Caco-2 (cell line): ENCODE results near the gene GOLGA6B. TPM values are rescaled to one million over a fixed set of nuclear protein-coding genes. Genes with fewer than 3 reads are reported as not detected.
"Not testable (repeated sequence)": the region's sequence is repeated elsewhere in the genome, so short reads cannot be mapped to it uniquely, and the experiment has no call there.

ENCODE experiments used
- BruUV-seq: library from RNA; stranded (reverse); fragments of 400-500 nt; replicated peaks from 2 replicates; lab custom pipeline; 2021; lab: Mats Ljungman, UMichigan
- CTCF ChIA-PET: fragments of 300-600 bp; sonication (Branson Sonifier 250); formaldehyde crosslinking; loops from one replicate; lab custom pipeline; 2022; ENCODE audit warnings: antibody characterized with exemption; lab: Charles Lee
- POLR2A ChIA-PET: fragments of 300-600 bp; sonication (Branson Sonifier 250); formaldehyde crosslinking; loops from one replicate; lab custom pipeline; 2022; ENCODE audit warnings: antibody characterized with exemption; lab: Charles Lee
- DNase-seq, 2 experiments: peaks; one replicate each; pipeline versions ENCODE4 v3.0.0 to v3.0.0-alpha.2; 2020 to 2022
- H3K27me3 ChIP-seq: replicated peaks from 2 replicates; pipeline ENCODE4 v1.6.0; 2011; ENCODE audit warnings: low read length; ENCODE audit not compliant: control insufficient read depth, insufficient read depth
- H3K36me3 ChIP-seq: 2 replicates; pipeline ENCODE4 v1.5.1; 2011; ENCODE audit warnings: low read length; ENCODE audit not compliant: control insufficient read depth, insufficient read depth
- H3K4me1 ChIP-seq: fragments of 250-450 bp; sonication (Bioruptor Pico); 2 replicates; pipeline ENCODE4 v1.5.1; 2020; ENCODE audit warnings: mild to moderate bottlenecking
- H3K4me3 ChIP-seq: 2 replicates; pipeline ENCODE4 v1.5.1; 2011; ENCODE audit warnings: low read depth, mild to moderate bottlenecking, control low read depth, low read length
- H3K9me3 ChIP-seq: fragments of 250-450 bp; sonication (Bioruptor Pico); 2 replicates; pipeline ENCODE4 v1.5.1; 2020; ENCODE audit warnings: mild to moderate bottlenecking, moderate library complexity
- H3K27ac Mint-ChIP-seq: one replicate; pipeline ENCODE4 v1.8.0; 2022; ENCODE audit warnings: mixed read lengths; ENCODE audit not compliant: unreplicated experiment
- H3K27me3 Mint-ChIP-seq: one replicate; pipeline ENCODE4 v1.8.0; 2022; ENCODE audit warnings: mixed read lengths; ENCODE audit not compliant: insufficient read depth, unreplicated experiment
- H3K36me3 Mint-ChIP-seq: one replicate; pipeline ENCODE4 v1.8.0; 2022; ENCODE audit warnings: mild to moderate bottlenecking, mixed read lengths; ENCODE audit not compliant: insufficient read depth, unreplicated experiment
- H3K4me1 Mint-ChIP-seq: one replicate; pipeline ENCODE4 v1.8.0; 2022; ENCODE audit warnings: low read depth, mixed read lengths; ENCODE audit not compliant: unreplicated experiment
- H3K4me3 Mint-ChIP-seq: one replicate; pipeline ENCODE4 v1.8.0; 2022; ENCODE audit warnings: mild to moderate bottlenecking, moderate library complexity, mixed read lengths; ENCODE audit not compliant: unreplicated experiment
- H3K9me3 Mint-ChIP-seq: one replicate; pipeline ENCODE4 v1.8.0; 2022; ENCODE audit warnings: mixed read lengths; ENCODE audit not compliant: unreplicated experiment
- intact Hi-C: fragments of 100-400 bp; cut with micrococcal nuclease; formaldehyde crosslinking; loops from one replicate; pipeline ENCODE4 v1.10.0; 2022; ENCODE audit not compliant: unreplicated experiment
- total RNA-seq: library from RNA; stranded (reverse); gene quantifications from 2 replicates; pipeline ENCODE4 v1.2.3, GENCODE V29; 2022

GOLGA6B gene
- total RNA-seq, 1 experiment from 2014 or later, result not detected

DNA sequence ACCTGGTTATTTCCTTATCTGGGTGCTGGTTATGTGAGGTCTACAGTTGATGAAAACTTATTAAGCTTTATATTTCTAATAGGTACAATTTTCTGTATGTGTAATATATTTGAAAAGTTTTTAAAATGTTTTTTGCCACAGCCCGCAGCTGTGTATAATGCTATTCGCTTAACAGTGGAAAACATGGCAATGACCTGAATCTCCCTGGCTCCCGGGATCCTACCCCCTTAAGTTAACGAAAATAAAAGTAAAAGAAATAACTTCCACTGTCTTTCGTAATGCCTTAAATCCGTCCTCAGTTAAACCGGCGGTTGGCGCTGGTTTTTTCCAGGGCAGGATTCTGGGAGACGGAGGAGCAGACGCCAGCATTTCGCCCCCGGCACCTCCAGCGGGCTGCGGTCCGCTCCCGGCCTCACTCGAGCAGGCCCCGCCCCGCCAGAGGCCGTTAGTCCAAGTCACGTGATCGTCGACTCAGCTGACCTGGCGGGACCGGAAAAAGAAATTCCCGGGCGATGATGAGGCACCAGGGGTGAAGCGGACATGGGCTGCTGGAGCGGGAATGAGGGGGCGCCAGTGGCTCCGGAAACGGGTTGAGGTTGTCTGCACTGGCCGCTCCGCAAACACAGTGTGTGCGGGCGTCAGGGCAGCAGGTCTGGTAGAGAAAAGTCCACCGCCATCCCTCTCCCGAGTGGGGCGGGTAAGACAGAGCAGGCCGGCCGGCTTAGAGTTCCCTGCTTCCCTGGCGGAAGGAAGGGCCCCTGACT, 17.8 kb upstream of the GOLGA6B start:
- BruUV-seq, H3K36me3 Mint-ChIP-seq, POLR2A ChIA-PET, H3K27me3 ChIP-seq, intact Hi-C loops, H3K9me3 Mint-ChIP-seq, H3K4me1 Mint-ChIP-seq, H3K9me3 ChIP-seq, H3K27ac Mint-ChIP-seq, H3K36me3 ChIP-seq, CTCF ChIA-PET, H3K4me3 Mint-ChIP-seq, H3K27me3 Mint-ChIP-seq, H3K4me1 ChIP-seq: not testable (repeated sequence)
- peak; percentile 83 to 85 for DNase-seq
- H3K4me3 ChIP-seq, result peak overlapping the region; percentile 31

DNA sequence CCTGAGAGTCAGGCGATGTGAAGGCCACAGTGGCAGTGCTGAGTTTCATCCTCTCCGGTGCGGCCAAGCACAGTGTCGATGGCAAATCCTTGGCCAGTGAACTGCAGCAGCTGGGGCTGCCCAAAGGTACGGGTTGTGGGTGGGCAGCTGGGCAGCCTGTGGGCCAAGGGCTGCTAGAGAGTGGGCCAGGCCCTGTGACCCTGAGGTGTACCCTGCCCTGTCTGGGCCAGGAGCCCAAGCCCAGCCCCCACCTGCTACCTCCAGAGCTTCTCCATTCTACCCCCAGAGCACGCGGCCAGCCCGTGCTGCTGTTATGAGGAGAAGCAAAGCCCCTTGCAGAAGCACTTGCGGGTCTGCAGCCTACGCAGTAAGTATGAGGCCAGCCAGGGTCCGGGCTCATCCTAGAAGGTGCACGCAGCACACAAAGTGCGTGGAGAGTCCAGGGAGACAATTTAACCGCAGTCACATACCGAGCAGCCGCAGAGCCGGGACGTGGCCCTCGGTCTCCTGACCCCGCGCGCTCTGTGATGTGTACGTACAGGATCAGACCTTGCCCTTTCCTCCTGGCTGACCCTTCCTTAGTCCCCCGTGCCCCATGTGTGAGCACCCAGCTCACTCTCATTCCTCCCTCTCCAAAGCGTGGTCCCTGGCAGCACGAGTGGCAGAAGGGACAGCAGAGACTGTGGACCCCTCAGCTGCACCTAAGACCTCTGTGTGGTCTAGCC, 14.6 kb upstream of the GOLGA6B start:
- H3K9me3 Mint-ChIP-seq, DNase-seq, H3K36me3 Mint-ChIP-seq, intact Hi-C loops, H3K4me3 ChIP-seq, H3K4me3 Mint-ChIP-seq, H3K27me3 Mint-ChIP-seq, CTCF ChIA-PET, H3K9me3 ChIP-seq, H3K4me1 ChIP-seq, H3K27ac Mint-ChIP-seq, H3K27me3 ChIP-seq, H3K4me1 Mint-ChIP-seq, BruUV-seq, H3K36me3 ChIP-seq, POLR2A ChIA-PET: not testable (repeated sequence)

DNA sequence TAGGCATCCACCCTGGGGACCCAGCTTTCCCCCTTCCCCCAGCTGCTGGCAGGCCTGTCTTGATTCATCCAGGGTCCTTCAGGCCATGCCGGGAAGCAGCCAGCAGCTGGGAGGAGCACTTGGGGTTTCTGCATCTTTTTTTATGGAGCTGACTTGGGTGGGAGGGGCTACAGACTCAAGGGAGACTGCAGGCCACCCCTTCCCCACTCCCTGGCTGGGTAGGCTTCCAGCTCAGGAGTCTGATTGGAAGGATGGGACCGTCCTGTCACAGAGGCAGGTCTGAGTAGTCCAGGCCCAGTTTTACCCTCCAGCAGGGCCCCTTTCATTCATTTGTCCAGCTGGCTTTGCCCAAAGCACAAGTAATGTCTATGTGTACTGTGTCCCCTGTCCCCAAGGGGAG, 12.2 kb upstream of the GOLGA6B start:
- CTCF ChIA-PET, POLR2A ChIA-PET, intact Hi-C loops, BruUV-seq, H3K36me3 Mint-ChIP-seq, H3K36me3 ChIP-seq, H3K4me1 Mint-ChIP-seq, H3K9me3 Mint-ChIP-seq, H3K4me3 Mint-ChIP-seq, H3K4me3 ChIP-seq, H3K9me3 ChIP-seq, H3K4me1 ChIP-seq, H3K27ac Mint-ChIP-seq, H3K27me3 Mint-ChIP-seq, H3K27me3 ChIP-seq, DNase-seq: not testable (repeated sequence)

GRCh38 chr15:72648631-72649253, 5.8 kb upstream of the GOLGA6B start:
- H3K27me3 ChIP-seq, H3K4me3 ChIP-seq, H3K36me3 ChIP-seq, intact Hi-C loops, CTCF ChIA-PET, H3K9me3 ChIP-seq, H3K27me3 Mint-ChIP-seq, H3K4me1 Mint-ChIP-seq, H3K4me3 Mint-ChIP-seq, POLR2A ChIA-PET, H3K36me3 Mint-ChIP-seq, H3K4me1 ChIP-seq, H3K9me3 Mint-ChIP-seq, DNase-seq, BruUV-seq, H3K27ac Mint-ChIP-seq: not testable (repeated sequence)

GRCh38 chr15:72656014-72656413, 1.5 kb downstream of the GOLGA6B start:
- H3K27ac Mint-ChIP-seq, H3K4me1 ChIP-seq, H3K27me3 Mint-ChIP-seq, intact Hi-C loops, POLR2A ChIA-PET, DNase-seq, H3K4me1 Mint-ChIP-seq, H3K36me3 ChIP-seq, H3K4me3 ChIP-seq, CTCF ChIA-PET, BruUV-seq, H3K9me3 ChIP-seq, H3K27me3 ChIP-seq, H3K36me3 Mint-ChIP-seq, H3K9me3 Mint-ChIP-seq, H3K4me3 Mint-ChIP-seq: not testable (repeated sequence)

- POLR2A ChIA-PET, H3K27ac Mint-ChIP-seq, H3K27me3 ChIP-seq, intact Hi-C loops, H3K36me3 Mint-ChIP-seq, H3K4me1 Mint-ChIP-seq, H3K9me3 Mint-ChIP-seq, CTCF ChIA-PET, H3K9me3 ChIP-seq, H3K27me3 Mint-ChIP-seq, DNase-seq, BruUV-seq, H3K4me1 ChIP-seq, H3K4me3 ChIP-seq, H3K36me3 ChIP-seq, H3K4me3 Mint-ChIP-seq: not testable (repeated sequence)
These were observed 6.6 kb downstream of the GOLGA6B start for GRCh38 chr15:72661081-72661480.
